ENCODE results near the gene PGC.

Gene PGC

GRCh38 chr6:41718828-41719227 lies 28.4 kb downstream of the PGC start:
- Histone ChIP-seq H3K4me1 (ENCODE audit: control insufficient read depth, insufficient read depth, low read length) (peaks cover 37% of the 10 kb centered on the region), H3K27ac (ENCODE audit: low read length) (no peak overlapping the region), H3K4me3 (ENCODE audit: low read length in 2 of 2) (no peak overlapping the region), H3K9ac (ENCODE audit: low read length in 2 of 2) (no peak overlapping the region), H3K9me3 (ENCODE audit: control insufficient read depth in 2 of 2, low read length in 2 of 2) (no peaks in the 10 kb centered on the region), H3K36me3 (ENCODE audit: control insufficient read depth in 2 of 2, insufficient read depth in 2 of 2, low read length in 2 of 2) (no peaks in the 10 kb centered on the region), H3K27me3 (ENCODE audit: control insufficient read depth in 1 of 2, insufficient read depth in 2 of 2, low read length in 2 of 2) (no peaks in the 10 kb centered on the region)

GRCh38 chr6:41717392-41717736 lies 29.8 kb downstream of the PGC start:
- Histone ChIP-seq H3K27ac (ENCODE audit: low read length) (no peak overlapping the region), H3K9me3 (ENCODE audit: control insufficient read depth in 2 of 2, low read length in 2 of 2) (no peaks in the 10 kb centered on the region), H3K36me3 (ENCODE audit: control insufficient read depth in 2 of 2, insufficient read depth in 2 of 2, low read length in 2 of 2) (no peaks in the 10 kb centered on the region), H3K27me3 (ENCODE audit: control insufficient read depth in 1 of 2, insufficient read depth in 2 of 2, low read length in 2 of 2) (no peaks in the 10 kb centered on the region), H3K9ac (ENCODE audit: low read length in 2 of 2) (no peak overlapping the region), H3K4me3 (ENCODE audit: low read length in 2 of 2) (no peak overlapping the region), H3K4me1 (ENCODE audit: control insufficient read depth, insufficient read depth, low read length) (peaks cover 48% of the 10 kb centered on the region)

- Histone ChIP-seq H3K36me3 (ENCODE audit: control insufficient read depth in 2 of 2, insufficient read depth in 2 of 2, low read length in 2 of 2) (no peaks in the 10 kb centered on the region), H3K4me3 (ENCODE audit: low read length in 2 of 2) (peak overlapping the region in 1 of 2 donors; percentile 29), H3K9ac (ENCODE audit: low read length in 2 of 2) (no peak overlapping the region), H3K27ac (ENCODE audit: low read length) (no peak overlapping the region), H3K4me1 (ENCODE audit: control insufficient read depth, insufficient read depth, low read length) (peaks cover 54% of the 10 kb centered on the region), H3K9me3 (ENCODE audit: control insufficient read depth in 2 of 2, low read length in 2 of 2) (no peaks in the 10 kb centered on the region), H3K27me3 (ENCODE audit: control insufficient read depth in 1 of 2, insufficient read depth in 2 of 2, low read length in 2 of 2) (no peaks in the 10 kb centered on the region)
Measured at GRCh38 chr6:41716516-41717391, 30.4 kb downstream of the PGC start.

GRCh38 chr6:41715795-41716515 lies 31.2 kb downstream of the PGC start:
- Histone ChIP-seq H3K36me3 (ENCODE audit: control insufficient read depth in 2 of 2, insufficient read depth in 2 of 2, low read length in 2 of 2) (no peaks in the 10 kb centered on the region), H3K9me3 (ENCODE audit: control insufficient read depth in 2 of 2, low read length in 2 of 2) (no peaks in the 10 kb centered on the region), H3K27ac (ENCODE audit: low read length) (no peak overlapping the region), H3K4me1 (ENCODE audit: control insufficient read depth, insufficient read depth, low read length) (peaks cover 61% of the 10 kb centered on the region), H3K27me3 (ENCODE audit: control insufficient read depth in 1 of 2, insufficient read depth in 2 of 2, low read length in 2 of 2) (no peaks in the 10 kb centered on the region), H3K9ac (ENCODE audit: low read length in 2 of 2) (no peak overlapping the region), H3K4me3 (ENCODE audit: low read length in 2 of 2) (peak overlapping the region in 1 of 2 donors; percentile 29)

- H3K4me1 ChIP-seq (ENCODE audit: control insufficient read depth, insufficient read depth, low read length) = peaks cover 61% of the 10 kb centered on the region
- H3K36me3 ChIP-seq (ENCODE audit: control insufficient read depth in 2 of 2, insufficient read depth in 2 of 2, low read length in 2 of 2) = no peaks in the 10 kb centered on the region
- H3K9me3 ChIP-seq (ENCODE audit: control insufficient read depth in 2 of 2, low read length in 2 of 2) = no peaks in the 10 kb centered on the region
- no peaks in the 10 kb centered on the region for H3K27me3 ChIP-seq (ENCODE audit: control insufficient read depth in 1 of 2, insufficient read depth in 2 of 2, low read length in 2 of 2)
- H3K9ac ChIP-seq (ENCODE audit: low read length in 2 of 2) = no peak overlapping the region
- no peak overlapping the region for H3K27ac ChIP-seq (ENCODE audit: low read length)
- H3K4me3 ChIP-seq (ENCODE audit: low read length in 2 of 2) = no peak overlapping the region
Measured at GRCh38 chr6:41714556-41715273, 32.5 kb downstream of the PGC start.

GRCh38 chr6:41713650-41714291 lies 33.4 kb downstream of the PGC start:
- H3K36me3 ChIP-seq (ENCODE audit: control insufficient read depth in 2 of 2, insufficient read depth in 2 of 2, low read length in 2 of 2) = no peaks in the 10 kb centered on the region
- H3K4me1 ChIP-seq (ENCODE audit: control insufficient read depth, insufficient read depth, low read length) = peaks cover 59% of the 10 kb centered on the region
- no peaks in the 10 kb centered on the region for H3K9me3 ChIP-seq (ENCODE audit: control insufficient read depth in 2 of 2, low read length in 2 of 2)
- peak overlapping the region in 1 of 2 donors; percentile 8 for H3K4me3 ChIP-seq (ENCODE audit: low read length in 2 of 2)
- H3K9ac ChIP-seq (ENCODE audit: low read length in 2 of 2) = peak overlapping the region in 1 of 2 donors; percentile 21
- H3K27ac ChIP-seq (ENCODE audit: low read length) = peak overlapping the region; percentile 84
- no peaks in the 10 kb centered on the region for H3K27me3 ChIP-seq (ENCODE audit: control insufficient read depth in 1 of 2, insufficient read depth in 2 of 2, low read length in 2 of 2)

GRCh38 chr6:41713159-41713649 lies 34.0 kb downstream of the PGC start:
- Histone ChIP-seq H3K4me1 (ENCODE audit: control insufficient read depth, insufficient read depth, low read length) (peaks cover 59% of the 10 kb centered on the region), H3K4me3 (ENCODE audit: low read length in 2 of 2) (peak overlapping the region in 1 of 2 donors; percentile 40), H3K9ac (ENCODE audit: low read length in 2 of 2) (peak overlapping the region in 1 of 2 donors; percentile 21), H3K27ac (ENCODE audit: low read length) (peak overlapping the region; percentile 84), H3K9me3 (ENCODE audit: control insufficient read depth in 2 of 2, low read length in 2 of 2) (no peaks in the 10 kb centered on the region), H3K27me3 (ENCODE audit: control insufficient read depth in 1 of 2, insufficient read depth in 2 of 2, low read length in 2 of 2) (no peaks in the 10 kb centered on the region), H3K36me3 (ENCODE audit: control insufficient read depth in 2 of 2, insufficient read depth in 2 of 2, low read length in 2 of 2) (no peaks in the 10 kb centered on the region)

- Histone ChIP-seq H3K9me3 (ENCODE audit: control insufficient read depth in 2 of 2, low read length in 2 of 2) (no peaks in the 10 kb centered on the region), H3K4me3 (ENCODE audit: low read length in 2 of 2) (peak overlapping the region in 1 of 2 donors; percentile 40), H3K9ac (ENCODE audit: low read length in 2 of 2) (peak overlapping the region in 1 of 2 donors; percentile 58), H3K36me3 (ENCODE audit: control insufficient read depth in 2 of 2, insufficient read depth in 2 of 2, low read length in 2 of 2) (no peaks in the 10 kb centered on the region), H3K27ac (ENCODE audit: low read length) (peak overlapping the region; percentile 84), H3K27me3 (ENCODE audit: control insufficient read depth in 1 of 2, insufficient read depth in 2 of 2, low read length in 2 of 2) (no peaks in the 10 kb centered on the region), H3K4me1 (ENCODE audit: control insufficient read depth, insufficient read depth, low read length) (peaks cover 62% of the 10 kb centered on the region)
Measured at GRCh38 chr6:41712651-41713103, 34.5 kb downstream of the PGC start.

GRCh38 chr6:41711323-41712038 lies 35.7 kb downstream of the PGC start:
- H3K9me3 ChIP-seq (ENCODE audit: control insufficient read depth in 2 of 2, low read length in 2 of 2) = no peaks in the 10 kb centered on the region
- peaks cover 62% of the 10 kb centered on the region for H3K4me1 ChIP-seq (ENCODE audit: control insufficient read depth, insufficient read depth, low read length)
- H3K27ac ChIP-seq (ENCODE audit: low read length) = peak overlapping the region; percentile 84
- no peaks in the 10 kb centered on the region for H3K27me3 ChIP-seq (ENCODE audit: control insufficient read depth in 1 of 2, insufficient read depth in 2 of 2, low read length in 2 of 2)
- H3K36me3 ChIP-seq (ENCODE audit: control insufficient read depth in 2 of 2, insufficient read depth in 2 of 2, low read length in 2 of 2) = no peaks in the 10 kb centered on the region
- peak overlapping the region in 1 of 2 donors; percentile 58 for H3K9ac ChIP-seq (ENCODE audit: low read length in 2 of 2)
- H3K4me3 ChIP-seq (ENCODE audit: low read length in 2 of 2) = no peak overlapping the region
